ENCODE measurements around the gene PTPRN2. TPM values are rescaled to one million over a fixed set of nuclear protein-coding genes. Genes with fewer than 3 reads are reported as not detected.
A peak's percentile ranks its signal among the peaks of the same experiment; 100 is the strongest.
"Not testable (repeated sequence)": the region's sequence is repeated elsewhere in the genome, so short reads cannot be mapped to it uniquely, and the experiment has no call there.

The PTPRN2 gene
- total RNA-seq, 1 experiment from 2014 or later: 1.2 TPM

- Histone ChIP-seq H3K36me3 (no peaks in the 10 kb centered on the region), H3K4me3 (no peak overlapping the region), H3K4me1 (replicated peaks) (no peaks in the 10 kb centered on the region), H3K9me3 (replicated peaks) (peaks cover 15% of the 10 kb centered on the region), H3K27ac (no peak overlapping the region), H3K27me3 (replicated peaks) (no peaks in the 10 kb centered on the region)
- DNase-seq (ENCODE audit: low read depth in 1 of 2, low spot score in 2 of 2): peak in 1 of 2 experiments; percentile 24
These were observed 228.5 kb downstream of the PTPRN2 start for GRCh38 chr7:158358926-158359645.

GRCh38 chr7:158357898-158358821 lies 229.5 kb downstream of the PTPRN2 start:
- H3K36me3 ChIP-seq: no peaks in the 10 kb centered on the region
- H3K9me3 ChIP-seq (replicated peaks): peaks cover 17% of the 10 kb centered on the region
- peak in 1 of 2 experiments; percentile 35 for DNase-seq (ENCODE audit: low read depth in 1 of 2, low spot score in 2 of 2)
- H3K4me1 ChIP-seq (replicated peaks): no peaks in the 10 kb centered on the region
- H3K27me3 ChIP-seq (replicated peaks): no peaks in the 10 kb centered on the region
- H3K4me3 ChIP-seq: no peak overlapping the region
- no peak overlapping the region for H3K27ac ChIP-seq

GRCh38 chr7:158357106-158357897 lies 230.3 kb downstream of the PTPRN2 start:
- Histone ChIP-seq H3K4me1 (replicated peaks) (no peaks in the 10 kb centered on the region), H3K4me3 (no peak overlapping the region), H3K27me3 (replicated peaks) (no peaks in the 10 kb centered on the region), H3K27ac (no peak overlapping the region), H3K9me3 (replicated peaks) (peaks cover 17% of the 10 kb centered on the region), H3K36me3 (no peaks in the 10 kb centered on the region)
- peak in 1 of 2 experiments; percentile 34 for DNase-seq (ENCODE audit: low read depth in 1 of 2, low spot score in 2 of 2)

- no peaks in the 10 kb centered on the region for H3K36me3 ChIP-seq
- H3K27me3 ChIP-seq (replicated peaks): no peaks in the 10 kb centered on the region
- no peak for DNase-seq (ENCODE audit: low read depth in 1 of 2, low spot score in 2 of 2)
- H3K9me3 ChIP-seq (replicated peaks): peaks cover 17% of the 10 kb centered on the region; the same call in 1 of the 2 replicates
- no peak overlapping the region for H3K4me3 ChIP-seq
- no peaks in the 10 kb centered on the region for H3K4me1 ChIP-seq (replicated peaks)
- H3K27ac ChIP-seq: no peak overlapping the region
These were observed 231.2 kb downstream of the PTPRN2 start for GRCh38 chr7:158356454-158356853.

GRCh38 chr7:158355456-158356065 lies 232.1 kb downstream of the PTPRN2 start:
- Histone ChIP-seq H3K36me3 (no peaks in the 10 kb centered on the region), H3K4me1 (replicated peaks) (no peaks in the 10 kb centered on the region), H3K4me3 (no peak overlapping the region), H3K27ac (no peak overlapping the region), H3K27me3 (replicated peaks) (no peaks in the 10 kb centered on the region), H3K9me3 (replicated peaks) (peaks cover 17% of the 10 kb centered on the region; the same call in 1 of the 2 replicates)
- peak in 1 of 2 experiments; percentile 30 for DNase-seq (ENCODE audit: low read depth in 1 of 2, low spot score in 2 of 2)

GRCh38 chr7:158354861-158355260 lies 232.8 kb downstream of the PTPRN2 start:
- H3K9me3 ChIP-seq (replicated peaks): peaks cover 17% of the 10 kb centered on the region; the same call in 1 of the 2 replicates

GRCh38 chr7:158353606-158354570 lies 233.7 kb downstream of the PTPRN2 start:
- peak in 1 of 2 experiments; percentile 27 for DNase-seq (ENCODE audit: low read depth in 1 of 2, low spot score in 2 of 2)
- Histone ChIP-seq H3K4me1 (replicated peaks) (no peaks in the 10 kb centered on the region), H3K27me3 (replicated peaks) (no peaks in the 10 kb centered on the region), H3K4me3 (no peak overlapping the region), H3K9me3 (replicated peaks) (peaks cover 15% of the 10 kb centered on the region; the same call in 1 of the 2 replicates), H3K27ac (no peak overlapping the region), H3K36me3 (no peaks in the 10 kb centered on the region)

More at GRCh38 chr7:158354861-158355260, 232.8 kb downstream of the PTPRN2 start:
- Histone ChIP-seq H3K4me3 (no peak overlapping the region), H3K4me1 (replicated peaks) (no peaks in the 10 kb centered on the region), H3K36me3 (no peaks in the 10 kb centered on the region), H3K27me3 (replicated peaks) (no peaks in the 10 kb centered on the region), H3K27ac (no peak overlapping the region)
- DNase-seq (ENCODE audit: low read depth in 1 of 2, low spot score in 2 of 2): no peak

GRCh38 chr7:158351899-158352729 lies 235.5 kb downstream of the PTPRN2 start:
- not testable (repeated sequence) for H3K27ac ChIP-seq; H3K27me3 ChIP-seq (replicated peaks); H3K4me1 ChIP-seq (replicated peaks); H3K4me3 ChIP-seq; H3K36me3 ChIP-seq
- H3K9me3 ChIP-seq (replicated peaks): peaks cover 11% of the 10 kb centered on the region; the same call in 1 of the 2 replicates
- peak in 1 of 2 experiments; percentile 15 for DNase-seq (ENCODE audit: low read depth in 1 of 2, low spot score in 2 of 2)

- Histone ChIP-seq H3K27me3 (replicated peaks) (no peaks in the 10 kb centered on the region), H3K27ac (no peak overlapping the region), H3K4me1 (replicated peaks) (no peaks in the 10 kb centered on the region), H3K9me3 (replicated peaks) (peaks cover 12% of the 10 kb centered on the region), H3K4me3 (no peak overlapping the region), H3K36me3 (no peaks in the 10 kb centered on the region)
- peak in 1 of 2 experiments; percentile 14 for DNase-seq (ENCODE audit: low read depth in 1 of 2, low spot score in 2 of 2)
These were observed 236.1 kb downstream of the PTPRN2 start for GRCh38 chr7:158351481-158351880.

- no peak overlapping the region for H3K4me3 ChIP-seq
- H3K4me1 ChIP-seq (replicated peaks): no peaks in the 10 kb centered on the region
- DNase-seq (ENCODE audit: low read depth in 1 of 2, low spot score in 2 of 2): peak in 1 of 2 experiments; percentile 36
- no peaks in the 10 kb centered on the region for H3K36me3 ChIP-seq
- H3K27ac ChIP-seq: no peak overlapping the region
- peaks cover 16% of the 10 kb centered on the region for H3K9me3 ChIP-seq (replicated peaks)
- H3K27me3 ChIP-seq (replicated peaks): no peaks in the 10 kb centered on the region
These were observed 236.6 kb downstream of the PTPRN2 start for GRCh38 chr7:158351051-158351450.

GRCh38 chr7:158350166-158350900 lies 237.3 kb downstream of the PTPRN2 start:
- peaks cover 15% of the 10 kb centered on the region for H3K9me3 ChIP-seq (replicated peaks)
- peak in 1 of 2 experiments; percentile 16 for DNase-seq (ENCODE audit: low read depth in 1 of 2, low spot score in 2 of 2)

More at GRCh38 chr7:158350166-158350900, 237.3 kb downstream of the PTPRN2 start:
- no peaks in the 10 kb centered on the region for H3K36me3 ChIP-seq
- H3K4me1 ChIP-seq (replicated peaks): no peaks in the 10 kb centered on the region
- H3K27ac ChIP-seq: no peak overlapping the region
- no peak overlapping the region for H3K4me3 ChIP-seq
- H3K27me3 ChIP-seq (replicated peaks): no peaks in the 10 kb centered on the region
